ENCODE results near the gene PDCL2. TPM values are rescaled to one million over a fixed set of nuclear protein-coding genes. Genes with fewer than 3 reads are reported as not detected.

Gene PDCL2
- total and polyA plus RNA-seq, 2 of the 8 experiments (the other 6 are each of a cell fraction or from before 2014, with no cell fraction given), result not detected

- no peak for FAIRE-seq
- CTCF ChIA-PET (ENCODE audit: partially characterized antibody), result interaction anchor here (1.1 kb wide), 1 partner anchor 30 kb away, joined by 4 read pairs; no protein-coding TSS in a partner anchor
- WGBS, 2 experiments (ENCODE audit: extremely low coverage in 1 of 2, insufficient coverage in 1 of 2, insufficient read length in 1 of 2, insufficient replicate concordance in 2 of 2, low coverage in 1 of 2, low lambda C conversion rate in 2 of 2, missing lambda C conversion rate in 1 of 2), result 89% methylated on average over 1 of the region's 1 CpG; no CpG with 5 or more reads in 1 of the 2 experiments
- no peak overlapping the region for H3K23ac ChIP-seq (ENCODE audit: insufficient read length)
- no peak overlapping the region for H3K14ac ChIP-seq (ENCODE audit: insufficient read length)
- POLR2A ChIA-PET (ENCODE audit: partially characterized antibody), result no interaction called here
- H3K56ac ChIP-seq (replicated peaks; ENCODE audit: insufficient read length, low read depth, low read length), result no peak overlapping the region
- H4K8ac ChIP-seq (ENCODE audit: extremely low read depth, insufficient read depth, low read length), result no peak overlapping the region
- no peak overlapping the region for H2BK15ac ChIP-seq (ENCODE audit: low read length)
- H3K4me1 ChIP-seq (replicated peaks in 1 of 4; ENCODE audit: control insufficient read depth in 3 of 4, insufficient read depth in 4 of 4, low read length in 3 of 4), result no peaks in the 10 kb centered on the region
- DNase-seq (ENCODE audit: low read depth in 1 of 2, low spot score in 2 of 2), result no peak
- no peak overlapping the region for H2BK20ac ChIP-seq (ENCODE audit: low read length)
- no peak overlapping the region for H3K4me3 ChIP-seq (ENCODE audit: extremely low read depth in 1 of 4, insufficient read depth in 2 of 4, low read depth in 3 of 4, low read length in 4 of 4)
- no peaks in the 10 kb centered on the region for H3K27me3 ChIP-seq (replicated peaks in 1 of 4; ENCODE audit: control insufficient read depth in 3 of 4, extremely low read depth in 1 of 4, insufficient read depth in 3 of 4, low read length in 3 of 4)
- no peaks in the 10 kb centered on the region for H3K9me3 ChIP-seq (ENCODE audit: insufficient read depth in 2 of 2, low read depth in 1 of 2, low read length in 1 of 2)
- H3K79me1 ChIP-seq (ENCODE audit: low read depth, low read length), result no peaks in the 10 kb centered on the region
- H4K91ac ChIP-seq (replicated peaks; ENCODE audit: insufficient read length, low read length), result no peak overlapping the region
- peaks cover 0 to 21% of the 10 kb centered on the region in 2 experiments; a peak in 3 of 4 replicates for H3K79me2 ChIP-seq (ENCODE audit: control insufficient read depth in 1 of 2, insufficient read depth in 2 of 2, low read length in 2 of 2)
- no peak overlapping the region for H3K9ac ChIP-seq (replicated peaks in 1 of 4; ENCODE audit: extremely low read depth in 1 of 4, low read depth in 3 of 4, low read length in 3 of 4)
- no peaks in the 10 kb centered on the region for H4K20me1 ChIP-seq (replicated peaks in 1 of 2; ENCODE audit: control insufficient read depth in 1 of 2, insufficient read depth in 2 of 2, low read length in 2 of 2)
- H4K5ac ChIP-seq (ENCODE audit: insufficient read length, low read depth, low read length), result no peak overlapping the region
- H2AK5ac ChIP-seq (ENCODE audit: low read depth, low read length), result no peak overlapping the region
- H2BK12ac ChIP-seq (ENCODE audit: low read depth, low read length), result no peak overlapping the region
- no peak overlapping the region for H3K4me2 ChIP-seq (ENCODE audit: insufficient read depth in 1 of 2, low read depth in 2 of 2, low read length in 2 of 2)
- H3K36me3 ChIP-seq (ENCODE audit: control insufficient read depth in 2 of 4, insufficient read depth in 4 of 4, low read length in 3 of 4), result peaks cover 0 to 12% (median 0%) of the 10 kb centered on the region in 4 experiments; a peak in 1 of 8 replicates
- no peak overlapping the region for H3K18ac ChIP-seq (ENCODE audit: extremely low read depth, low read length)
- no peaks in the 10 kb centered on the region for H3K23me2 ChIP-seq (ENCODE audit: low read depth, low read length)
- no peak overlapping the region for H2AFZ ChIP-seq (ENCODE audit: low read length)
- H2BK120ac ChIP-seq (replicated peaks; ENCODE audit: low read depth, low read length), result no peak overlapping the region
- TF ChIP-seq SIX5 (IDR thresholded peaks at IDR 0.05; ENCODE audit: low read depth, low read length) (no peak), SP4 (IDR thresholded peaks at IDR 0.05; ENCODE audit: low read length) (no peak), SIN3A (conservative IDR thresholded peaks at IDR 0.05 in 1 of 2, IDR thresholded peaks at IDR 0.05 in 1 of 2; ENCODE audit: low read depth in 1 of 2, low read length in 2 of 2) (no peak), RBBP5 (IDR thresholded peaks at IDR 0.05; ENCODE audit: borderline replicate concordance, low read depth, low read length) (no peak), POU5F1 (IDR thresholded peaks at IDR 0.05; ENCODE audit: low read depth, low read length) (no peak), HDAC6 (IDR thresholded peaks at IDR 0.05; ENCODE audit: low read depth, low read length) (no peak), BACH1 (IDR thresholded peaks at IDR 0.05; ENCODE audit: low read length) (no peak), HDAC2 (IDR thresholded peaks at IDR 0.05; ENCODE audit: borderline replicate concordance in 1 of 2, low read depth in 2 of 2, low read length in 2 of 2) (no peak), MAX (IDR thresholded peaks at IDR 0.05) (no peak), EGR1 (IDR thresholded peaks at IDR 0.05; ENCODE audit: borderline replicate concordance, low read depth, low read length) (no peak), CEBPB (IDR thresholded peaks at IDR 0.05; ENCODE audit: low read depth, low read length) (no peak), RXRA (IDR thresholded peaks at IDR 0.05; ENCODE audit: insufficient read depth, low read depth, low read length) (no peak)
- H3K27ac ChIP-seq (ENCODE audit: low read depth, low read length), result no peak overlapping the region
- H2BK5ac ChIP-seq (ENCODE audit: low read depth, low read length), result no peak overlapping the region
- no peak overlapping the region for H3K4ac ChIP-seq (replicated peaks; ENCODE audit: insufficient read length, low read depth, low read length)
These were observed 84.4 kb downstream of the PDCL2 start for GRCh38 chr4:55507612-55508011.

All from H1 (cell line).